Activated CD4-positive, alpha-beta T cell treated with anti-CD3 and anti-CD28 coated beads, Interleukin-2, Interleukin-4, amounts not matched to agents 100 ng/mL and 50 ng/mL, durations not matched to agents 16 hours and 8 hours (primary cell): ENCODE measurements around the gene TRIM58.

Experiments
- DNase-seq: peaks from one replicate; pipeline ENCODE4 v3.0.0-alpha.2; 2020; ENCODE audit warnings: low spot score

Gene TRIM58

DNA sequence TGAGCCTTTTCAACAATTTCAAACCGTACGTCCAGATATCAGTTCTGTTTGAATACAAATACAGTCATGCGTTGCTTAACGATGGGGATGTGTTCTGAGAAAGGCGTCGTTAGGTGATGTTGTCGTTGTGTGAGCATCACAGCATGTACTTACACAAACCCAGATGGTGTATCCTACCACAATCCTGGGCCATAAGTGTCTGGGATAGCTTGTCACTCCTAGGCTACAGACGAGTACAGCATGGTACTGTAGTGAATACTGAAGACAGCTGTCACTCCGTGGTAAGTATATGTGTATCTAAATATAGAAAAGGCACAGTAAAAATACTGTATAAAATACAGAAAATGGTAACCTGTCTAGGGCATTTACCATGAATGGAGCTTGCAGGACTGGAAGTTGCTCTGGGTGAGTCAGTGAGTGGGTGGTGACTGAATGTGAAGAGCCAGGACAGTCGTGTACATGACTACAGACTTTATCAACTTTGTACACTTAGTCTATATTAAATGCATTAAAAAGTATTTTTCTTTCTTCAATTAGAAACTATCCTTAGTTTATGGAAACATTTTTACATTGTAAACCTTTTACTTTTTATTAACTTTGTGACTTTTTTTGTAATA, 27.9 kb downstream of the TRIM58 start:
- DNase-seq, result no peak

DNA sequence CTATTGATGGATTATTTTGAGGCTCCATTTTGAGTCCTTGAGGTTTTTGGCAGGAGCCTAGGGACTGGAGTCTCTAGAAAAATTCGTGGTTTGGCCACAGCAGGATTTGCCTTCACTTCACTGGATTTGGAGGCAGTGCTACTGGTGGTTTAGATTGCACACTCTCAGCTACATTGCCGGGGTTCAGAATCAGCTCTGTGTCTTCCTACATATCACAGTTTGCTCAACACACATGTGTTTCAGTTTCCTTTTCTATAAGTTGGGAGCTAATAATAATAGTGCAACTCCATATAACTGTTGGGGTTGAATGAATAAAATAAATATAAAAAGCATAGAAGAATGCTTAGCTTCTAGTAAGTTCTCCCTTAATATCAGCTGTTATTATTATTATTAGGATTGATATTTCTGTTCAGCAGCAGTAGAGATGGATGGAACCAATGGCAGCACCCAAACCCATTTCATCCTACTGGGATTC, 38.2 kb downstream of the TRIM58 start, which contains the start of gene OR2W3:
TSS of gene OR2W3 (plus strand) at position 425 of the 475 bp plus-strand sequence. CDS start at position 425, 0 bp downstream.
- no peak for DNase-seq

DNA sequence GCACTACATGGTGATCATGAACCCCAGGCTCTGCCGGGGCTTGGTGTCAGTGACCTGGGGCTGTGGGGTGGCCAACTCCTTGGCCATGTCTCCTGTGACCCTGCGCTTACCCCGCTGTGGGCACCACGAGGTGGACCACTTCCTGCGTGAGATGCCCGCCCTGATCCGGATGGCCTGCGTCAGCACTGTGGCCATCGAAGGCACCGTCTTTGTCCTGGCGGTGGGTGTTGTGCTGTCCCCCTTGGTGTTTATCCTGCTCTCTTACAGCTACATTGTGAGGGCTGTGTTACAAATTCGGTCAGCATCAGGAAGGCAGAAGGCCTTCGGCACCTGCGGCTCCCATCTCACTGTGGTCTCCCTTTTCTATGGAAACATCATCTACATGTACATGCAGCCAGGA, 39.0 kb downstream of the TRIM58 start:
- no peak for DNase-seq

DNA sequence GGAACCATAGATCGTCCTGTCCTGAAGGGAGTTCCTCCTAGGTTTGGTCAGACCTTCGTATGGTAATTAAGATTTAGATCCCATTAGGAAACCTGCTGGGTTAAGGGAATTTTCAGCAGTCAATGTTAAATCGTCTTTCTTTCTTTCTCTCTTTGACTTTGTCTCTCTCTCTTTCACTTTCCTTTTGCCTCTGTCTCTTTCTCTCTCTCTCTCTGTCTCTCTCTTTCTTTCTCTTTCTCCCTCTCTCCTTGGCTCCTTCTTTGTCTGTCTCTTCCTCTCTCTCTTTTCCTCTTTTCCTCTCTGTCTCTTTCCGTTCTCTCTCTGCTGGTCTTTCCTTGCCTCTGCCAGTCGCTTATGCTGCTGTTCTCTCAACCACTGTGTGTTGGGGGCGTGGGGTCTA, 47.1 kb downstream of the TRIM58 start:
- no peak for DNase-seq

DNA sequence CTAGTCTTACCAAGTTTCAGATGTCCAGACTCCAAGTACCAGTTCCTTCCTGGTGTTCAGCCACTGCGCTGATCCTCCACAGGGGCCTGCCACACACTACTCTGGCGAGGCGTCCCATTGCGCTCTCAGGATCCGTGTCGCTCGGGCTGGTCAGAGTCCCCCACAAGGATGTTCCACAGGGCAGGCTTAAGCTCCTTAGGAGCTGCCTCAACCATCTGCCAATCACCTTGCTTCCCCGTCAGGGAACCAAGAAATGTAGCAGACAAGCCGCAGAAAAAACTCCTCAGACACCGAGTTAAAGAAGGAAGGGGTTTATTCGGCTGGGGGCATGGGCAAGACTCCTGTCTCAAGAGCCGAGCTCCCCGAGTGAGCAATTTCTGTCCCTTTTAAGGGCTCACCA, 48.2 kb downstream of the TRIM58 start:
- DNase-seq, result no peak

DNA sequence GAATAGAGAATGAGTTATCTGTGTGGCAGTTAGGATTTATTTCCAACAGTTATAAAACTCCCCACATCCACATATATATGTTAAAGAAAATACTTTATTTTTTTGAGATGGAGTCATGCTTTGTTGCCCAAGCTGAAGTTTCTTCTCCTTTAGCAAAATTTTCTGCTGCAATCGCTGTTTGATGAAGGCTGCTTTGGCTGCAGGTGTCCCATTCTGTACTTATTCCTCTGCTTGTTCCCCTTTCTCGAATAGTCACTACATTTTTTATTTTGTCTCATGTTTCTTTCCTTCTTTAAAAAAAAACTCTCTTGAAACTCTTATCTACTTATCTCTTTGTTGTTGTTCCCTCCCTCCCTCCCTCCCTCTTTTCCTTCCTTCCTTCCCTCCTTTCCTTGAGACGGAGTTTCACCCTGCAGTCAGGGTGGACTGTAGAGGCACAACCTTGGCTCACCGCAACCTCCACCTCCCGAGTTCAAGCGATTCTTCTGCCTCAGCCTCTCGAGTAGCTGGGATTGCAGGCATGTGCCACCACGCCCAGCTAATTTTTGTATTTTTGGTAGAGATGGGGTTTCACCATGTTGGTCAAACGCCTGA, 49.0 kb downstream of the TRIM58 start:
- no peak for DNase-seq

DNA sequence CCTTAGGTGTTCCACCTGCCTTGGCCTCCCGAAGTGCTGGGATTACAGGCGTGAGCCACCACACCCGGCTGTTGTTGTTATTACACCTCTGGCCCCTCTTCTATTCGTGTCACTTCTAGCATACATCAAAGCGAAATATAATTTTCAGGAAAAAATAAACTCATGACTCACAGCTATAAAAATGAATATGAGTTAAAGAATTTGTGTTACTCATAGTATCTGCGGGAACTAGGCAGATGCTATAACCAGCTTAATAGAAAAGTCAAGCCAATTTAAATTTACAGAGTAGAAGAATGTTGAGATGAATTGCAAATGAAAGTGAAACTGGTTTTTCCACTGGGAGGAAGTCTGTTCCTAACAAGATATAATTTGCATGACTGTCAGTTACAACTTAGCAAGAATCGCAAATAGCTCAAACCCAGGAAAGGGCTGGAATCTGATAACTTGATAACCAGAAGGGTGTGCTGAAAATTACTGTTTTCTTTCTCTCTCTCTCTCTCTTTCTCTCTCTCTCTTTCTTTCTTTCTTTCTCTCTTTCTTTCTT, 49.6 kb downstream of the TRIM58 start:
- peak; percentile 9 for DNase-seq

DNA sequence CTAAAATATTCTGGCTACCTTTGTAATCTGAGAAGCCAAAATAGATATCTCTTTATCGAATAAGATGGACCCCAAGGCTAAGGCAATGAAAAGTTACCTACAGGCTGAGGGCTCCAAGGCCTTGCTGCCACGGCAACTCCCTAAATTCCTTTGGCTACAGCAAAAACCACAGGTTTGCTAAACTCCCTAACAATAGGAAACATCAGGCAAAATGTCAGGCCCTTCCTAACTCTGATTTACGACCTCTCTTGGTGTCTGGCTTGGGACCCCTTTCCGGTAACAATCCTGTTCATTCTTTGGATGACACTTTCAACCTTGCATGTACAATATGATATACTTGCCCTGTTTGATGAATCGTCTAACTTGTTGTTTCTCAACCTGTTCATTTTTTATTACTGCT, 51.8 kb downstream of the TRIM58 start:
- DNase-seq, result no peak

DNA sequence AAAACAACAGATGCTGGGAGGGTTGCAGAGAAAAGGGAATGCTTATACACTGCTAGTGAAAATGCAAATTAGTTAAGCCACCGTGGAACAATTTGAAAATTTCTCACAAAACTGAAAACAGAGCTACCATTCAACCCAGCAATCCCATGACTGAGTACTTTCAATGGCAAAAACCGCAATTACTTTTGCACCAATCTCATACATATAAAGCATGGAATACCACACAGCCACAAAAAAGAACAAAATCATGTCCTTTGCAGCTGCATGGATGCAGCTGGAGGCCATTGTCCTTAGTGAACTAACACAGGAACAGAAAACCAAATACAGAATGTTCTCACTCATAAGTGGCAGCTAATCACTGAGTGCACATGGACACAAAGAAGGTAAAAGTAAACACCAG, 56.8 kb downstream of the TRIM58 start:
- no peak for DNase-seq

DNA sequence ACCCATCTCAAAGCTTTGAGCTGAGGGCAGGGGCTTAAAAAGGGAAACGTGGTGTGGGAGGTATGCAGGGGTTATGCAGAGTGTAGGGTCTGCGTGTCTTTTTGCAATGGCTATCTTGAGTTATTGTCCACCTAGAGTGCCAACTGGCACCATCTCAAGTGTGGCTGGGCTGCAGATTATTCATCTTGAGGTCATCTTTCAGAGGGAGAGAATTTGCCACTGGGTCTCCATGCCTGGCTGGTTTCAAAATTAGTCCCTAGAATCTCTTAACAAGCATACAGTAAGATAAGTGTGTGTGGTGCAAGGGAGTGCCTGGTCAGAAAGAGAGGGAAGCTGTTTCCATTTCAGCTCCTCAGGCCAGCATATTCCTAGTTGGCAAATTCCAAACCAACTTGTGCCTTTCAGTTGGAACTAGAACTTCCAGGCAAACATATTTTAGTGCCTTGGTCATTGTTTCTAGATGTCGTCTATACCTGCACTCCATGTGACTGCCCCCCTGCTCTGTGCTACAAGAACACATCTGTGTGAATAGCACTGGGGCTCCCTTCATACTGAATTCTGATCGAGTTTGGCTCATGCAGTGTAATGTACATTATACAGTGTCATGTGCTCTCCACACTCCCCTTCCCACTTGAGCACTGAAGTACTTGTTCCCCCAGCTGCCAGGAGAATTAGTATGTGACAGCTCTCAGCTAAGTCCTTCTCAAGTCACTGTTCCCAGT, 58.1 kb downstream of the TRIM58 start:
- DNase-seq, result no peak

DNA sequence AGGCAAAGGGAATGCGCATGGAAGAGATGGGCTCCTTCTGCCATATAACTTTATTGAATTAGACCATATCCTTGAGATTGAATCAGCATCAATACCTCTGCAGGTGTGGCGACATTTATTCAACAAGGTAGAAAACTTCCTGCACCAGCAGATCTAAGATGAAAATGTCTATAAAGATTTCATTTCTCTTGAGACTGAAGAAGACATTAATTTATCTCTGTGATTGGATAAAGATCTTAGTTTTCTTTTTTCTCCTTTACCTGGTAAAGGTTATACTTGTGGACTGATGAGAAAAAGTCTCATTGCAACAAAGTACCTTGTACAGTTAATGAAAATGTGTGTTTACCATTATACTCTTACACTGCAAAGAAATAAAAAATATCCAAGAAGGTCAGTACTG, 63.0 kb downstream of the TRIM58 start, which contains the start of gene OR2T8:
TSS of gene OR2T8 (plus strand) at position 301 of the 400 bp plus-strand sequence. CDS start 766 bp downstream, outside the sequence.
- DNase-seq, result no peak

DNA sequence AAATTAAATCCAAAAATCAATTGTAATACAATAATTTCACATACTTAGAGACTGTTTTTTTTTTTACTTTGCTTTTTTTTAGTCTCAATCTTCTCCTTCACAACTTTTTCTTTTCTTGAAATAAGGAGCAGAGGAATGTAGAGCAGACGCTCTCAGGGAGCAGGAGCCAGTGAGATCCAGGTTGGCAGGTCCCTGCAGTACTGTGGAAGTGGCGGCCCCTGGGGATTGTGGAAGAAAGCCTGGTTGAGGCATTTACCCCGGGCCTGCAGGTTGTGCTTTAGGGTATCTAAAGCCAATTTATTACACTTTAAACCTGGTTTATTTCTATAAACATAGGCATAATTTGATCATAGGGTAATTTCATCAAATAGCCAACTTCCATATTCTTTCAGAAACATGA, 67.0 kb downstream of the TRIM58 start:
- DNase-seq, result no peak

DNA sequence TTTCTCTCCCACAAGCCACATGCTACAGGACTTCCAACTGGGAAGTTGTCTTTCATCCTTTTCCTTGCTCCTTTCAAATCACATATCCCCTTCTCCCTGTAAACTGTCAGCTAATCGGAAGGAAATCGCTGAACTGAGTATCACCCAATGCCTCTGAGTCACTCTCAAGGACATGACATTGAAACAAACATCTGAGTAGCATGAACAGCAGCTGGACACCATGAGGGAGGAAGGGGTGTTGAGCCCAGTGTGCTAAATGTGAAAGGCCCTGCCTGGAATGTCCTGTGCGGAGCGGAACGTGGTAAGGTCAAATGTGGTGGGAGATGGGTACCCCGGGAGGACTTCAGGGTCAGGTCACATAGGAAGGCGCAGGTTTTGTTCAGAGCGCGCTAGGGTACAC, 67.9 kb downstream of the TRIM58 start, which contains the start of gene OR2AJ1:
TSS of gene OR2AJ1 (plus strand) at position 22 of the 400 bp plus-strand sequence. CDS start 8,880 bp downstream, outside the sequence.
- DNase-seq, result no peak
